ENCODE measurements around the gene ERICH6B.

DNA sequence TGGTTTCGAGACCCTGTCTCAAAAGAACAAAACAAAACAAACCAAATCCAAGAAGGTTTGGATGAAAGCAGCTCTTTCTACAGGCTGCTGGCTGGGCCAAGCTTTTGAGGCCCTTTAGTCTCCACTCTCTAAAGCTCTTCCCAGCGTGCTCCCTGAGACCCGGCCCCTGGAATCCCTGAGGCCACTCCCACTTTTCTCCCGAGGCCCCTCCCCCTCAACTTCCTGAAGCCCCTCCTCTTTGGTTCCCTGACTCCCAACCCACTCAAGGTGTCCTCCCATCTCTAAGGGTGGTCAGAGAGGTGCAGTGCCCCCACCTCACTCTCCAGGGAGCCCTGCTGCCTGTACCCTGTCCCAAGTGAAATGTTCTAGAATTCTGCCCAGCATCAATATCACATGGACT is 10.6 kb downstream of the ERICH6B start:
- TF ChIP-seq CTCF (IDR thresholded peaks at IDR 0.05; ENCODE audit: low read depth, low read length, missing input control) (no peak), TAF1 (conservative IDR thresholded peaks at IDR 0.05) (no peak), RXRA (IDR thresholded peaks at IDR 0.05) (no peak), EGR1 (IDR thresholded peaks at IDR 0.05; ENCODE audit: low read depth in 2 of 2) (no peak), HNF4G (IDR thresholded peaks at IDR 0.05) (no peak)
